NCI-H1105 (cell line): ENCODE measurements around the gene PSMD12.

Source experiments
- DNase-seq: peaks from one replicate; lab custom pipeline; 2025; lab: John Stamatoyannopoulos, UW

Gene PSMD12

DNA sequence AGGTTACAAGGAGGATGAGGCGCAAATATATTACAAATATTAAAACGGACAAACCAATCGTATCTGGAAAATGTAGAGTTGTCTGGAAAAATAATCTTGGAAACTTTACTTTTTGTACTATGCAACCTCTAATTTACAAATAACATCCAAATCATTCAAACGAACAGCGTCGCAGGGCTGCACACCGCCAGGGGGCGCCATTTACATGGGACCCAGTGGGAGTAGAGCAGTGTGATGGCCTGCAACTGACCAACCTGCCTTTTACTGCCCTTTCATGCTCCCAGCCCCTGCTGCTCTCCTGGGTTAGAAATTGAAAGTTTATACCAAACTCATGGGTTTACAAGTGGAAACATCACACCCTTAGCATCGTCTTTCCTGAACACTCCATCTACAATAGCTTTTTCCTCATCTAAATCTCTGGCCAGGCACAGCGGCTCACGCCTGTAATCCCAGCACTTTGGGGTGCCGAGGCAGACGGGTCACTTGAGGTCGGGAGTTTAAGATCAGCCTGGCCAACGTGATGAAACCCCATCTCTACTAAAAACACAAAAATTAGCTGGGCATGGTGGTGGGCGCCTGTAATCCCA, 20.7 kb upstream of the PSMD12 start:
- DNase-seq = peak; percentile 16

DNA sequence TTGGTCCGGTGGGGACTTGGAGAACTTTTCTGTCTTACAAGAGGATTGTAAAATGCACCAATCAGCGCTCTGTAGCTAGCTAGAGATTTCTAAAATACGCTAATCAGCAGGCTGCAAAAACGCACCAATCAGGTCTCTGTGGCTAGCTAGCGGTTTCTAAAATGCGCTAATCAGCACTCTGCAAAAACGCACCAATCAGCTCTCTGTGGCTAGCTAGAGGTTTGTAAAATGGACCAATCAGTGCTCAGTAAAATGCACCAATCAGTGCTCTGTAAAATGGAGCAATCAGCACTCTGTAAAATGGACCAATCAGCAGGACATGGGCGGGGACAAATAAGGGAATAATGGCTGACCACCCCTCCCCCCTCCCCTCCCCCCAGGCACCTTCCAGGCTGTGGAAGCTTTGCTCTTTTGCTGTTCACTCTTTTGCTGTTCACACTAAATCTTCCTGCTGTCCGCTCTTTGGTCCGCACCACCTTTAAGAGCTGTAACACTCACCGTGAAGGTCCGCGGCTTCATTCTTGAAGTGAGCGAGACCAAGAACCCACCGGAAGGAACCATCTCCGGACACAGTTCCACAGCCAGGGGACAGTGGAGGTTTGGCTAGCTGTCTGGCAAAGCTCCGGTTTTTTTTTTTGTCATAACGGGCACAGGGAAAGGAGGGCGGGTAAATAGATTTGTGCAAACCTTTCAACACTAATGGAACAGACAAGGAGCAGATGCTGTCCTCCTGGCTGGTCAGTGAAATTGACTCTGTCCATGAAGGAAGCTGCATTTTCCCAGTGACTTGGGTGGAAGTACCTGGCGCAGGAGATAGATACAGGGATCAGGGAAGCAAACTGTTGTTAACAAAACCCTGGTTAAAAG, 19.0 kb upstream of the PSMD12 start:
- DNase-seq = no peak

DNA sequence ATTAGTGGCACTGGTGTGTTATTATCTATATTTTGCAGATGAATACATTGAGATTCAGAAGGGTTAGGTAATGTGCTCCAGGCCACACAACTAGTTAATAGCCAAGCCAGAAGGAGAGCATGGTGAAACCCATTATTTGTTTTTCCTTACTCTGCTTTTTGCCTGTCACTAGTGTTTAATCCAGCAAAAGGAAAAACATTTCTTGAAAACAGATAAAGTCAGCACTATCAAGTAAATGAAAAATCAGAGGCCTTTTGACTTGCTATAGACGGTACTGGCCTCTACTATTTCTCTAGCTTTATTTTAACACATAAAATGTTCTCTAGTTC, 15.5 kb upstream of the PSMD12 start:
- no peak for DNase-seq

DNA sequence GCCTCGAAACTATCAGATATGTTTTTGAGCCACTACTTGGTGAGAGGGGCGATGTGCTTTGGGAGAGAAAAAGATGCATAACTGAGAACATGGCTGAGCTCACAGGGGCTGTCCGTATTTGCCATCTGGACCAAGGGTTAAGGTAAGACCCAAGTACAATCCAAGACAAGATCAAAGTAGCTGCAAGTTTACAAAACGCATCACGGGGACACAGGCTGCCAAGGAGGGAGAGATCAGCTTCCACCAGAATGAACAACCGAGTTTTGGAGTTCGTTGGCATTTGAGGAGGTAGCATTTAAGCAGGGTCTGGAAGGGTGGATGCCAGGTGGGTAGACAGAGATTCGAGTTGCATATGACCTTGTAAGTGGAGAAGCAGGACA, 12.9 kb upstream of the PSMD12 start:
- DNase-seq = no peak

DNA sequence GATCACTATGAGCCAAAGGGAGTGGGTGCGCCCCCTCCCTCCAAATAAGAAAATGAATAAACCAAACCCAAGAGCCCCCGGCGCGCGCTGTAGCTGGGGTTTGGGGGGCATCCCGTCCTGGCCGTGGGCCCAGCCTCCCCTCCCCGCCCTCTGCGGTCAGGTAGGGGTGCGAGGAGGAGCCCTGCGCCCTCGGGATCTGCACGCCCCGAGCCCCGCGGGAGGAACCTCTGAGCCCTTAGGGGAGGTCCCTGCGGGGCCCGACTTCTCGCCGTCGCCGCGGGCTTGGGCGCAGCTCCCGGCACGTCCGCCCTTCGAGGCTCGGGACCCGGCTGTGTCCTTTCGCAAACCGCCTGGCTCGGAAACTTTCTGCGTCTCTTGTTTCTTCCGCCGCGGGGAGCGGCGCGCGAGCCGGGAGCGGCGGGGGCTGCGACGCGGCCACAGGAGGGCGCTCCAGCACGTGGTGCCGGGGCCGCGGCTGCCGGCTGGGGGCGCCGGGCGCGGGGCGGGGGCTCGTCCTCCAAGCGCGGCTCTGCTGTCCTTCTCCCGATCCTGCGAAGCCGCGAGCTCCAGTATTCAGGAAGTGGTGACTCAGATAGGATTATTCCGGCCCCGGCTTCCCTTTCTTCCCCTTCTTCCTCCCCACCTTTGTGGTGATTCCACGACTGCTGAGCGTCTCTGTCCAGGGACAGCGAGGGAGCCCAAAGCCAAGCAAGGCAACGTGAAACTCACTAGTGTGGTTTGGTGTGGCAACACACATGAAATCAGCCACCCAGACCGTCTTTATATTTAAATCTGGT, 12.3 kb upstream of the PSMD12 start:
- peak; percentile 55 for DNase-seq

DNA sequence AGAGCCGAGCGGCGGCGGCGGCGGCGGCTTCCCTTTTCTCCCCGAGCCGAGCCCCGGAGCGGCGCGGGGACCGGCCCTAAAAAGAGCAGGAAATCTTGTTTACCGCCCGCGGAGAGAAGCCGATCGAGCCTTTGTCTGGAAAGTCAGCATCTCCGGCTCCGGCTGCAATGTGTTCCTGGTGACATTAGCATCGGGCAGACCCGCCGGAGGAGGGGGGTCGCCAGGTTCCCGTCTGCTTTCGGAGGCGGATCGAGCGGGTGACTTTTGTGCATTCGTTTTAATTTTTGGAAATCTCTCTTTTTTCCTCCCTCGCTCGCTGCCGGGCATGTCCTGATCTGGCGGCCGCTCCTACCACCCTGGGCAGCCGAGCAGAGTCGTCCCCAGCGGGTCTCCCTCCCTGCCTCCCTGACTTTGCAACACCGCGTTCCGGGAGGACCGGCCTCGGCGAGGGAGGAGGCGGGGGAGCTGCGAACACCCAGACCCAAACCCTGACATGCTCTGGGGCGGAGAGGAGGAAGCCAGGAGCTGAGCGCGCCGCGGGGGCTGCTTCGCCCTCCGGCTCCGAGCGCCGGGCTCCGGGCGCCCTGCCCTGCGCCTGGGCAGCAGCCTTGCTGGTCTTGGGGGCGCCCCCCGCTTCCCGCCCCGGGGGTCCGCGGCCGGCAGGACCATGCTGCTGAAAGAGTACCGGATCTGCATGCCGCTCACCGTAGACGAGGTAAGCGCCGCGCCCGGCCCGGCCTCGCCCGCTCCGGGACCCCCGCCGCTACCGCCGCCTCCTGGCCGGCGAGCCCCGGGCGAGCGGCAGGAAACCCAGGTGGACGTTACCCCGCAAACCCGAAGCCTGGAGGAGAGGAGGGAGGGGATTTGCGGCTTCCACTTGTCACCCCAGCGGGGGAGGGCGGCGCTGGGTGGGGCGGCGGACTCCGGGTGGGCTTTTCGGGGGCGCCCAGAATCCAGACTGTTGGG, 11.4 kb upstream of the PSMD12 start:
- no peak for DNase-seq

DNA sequence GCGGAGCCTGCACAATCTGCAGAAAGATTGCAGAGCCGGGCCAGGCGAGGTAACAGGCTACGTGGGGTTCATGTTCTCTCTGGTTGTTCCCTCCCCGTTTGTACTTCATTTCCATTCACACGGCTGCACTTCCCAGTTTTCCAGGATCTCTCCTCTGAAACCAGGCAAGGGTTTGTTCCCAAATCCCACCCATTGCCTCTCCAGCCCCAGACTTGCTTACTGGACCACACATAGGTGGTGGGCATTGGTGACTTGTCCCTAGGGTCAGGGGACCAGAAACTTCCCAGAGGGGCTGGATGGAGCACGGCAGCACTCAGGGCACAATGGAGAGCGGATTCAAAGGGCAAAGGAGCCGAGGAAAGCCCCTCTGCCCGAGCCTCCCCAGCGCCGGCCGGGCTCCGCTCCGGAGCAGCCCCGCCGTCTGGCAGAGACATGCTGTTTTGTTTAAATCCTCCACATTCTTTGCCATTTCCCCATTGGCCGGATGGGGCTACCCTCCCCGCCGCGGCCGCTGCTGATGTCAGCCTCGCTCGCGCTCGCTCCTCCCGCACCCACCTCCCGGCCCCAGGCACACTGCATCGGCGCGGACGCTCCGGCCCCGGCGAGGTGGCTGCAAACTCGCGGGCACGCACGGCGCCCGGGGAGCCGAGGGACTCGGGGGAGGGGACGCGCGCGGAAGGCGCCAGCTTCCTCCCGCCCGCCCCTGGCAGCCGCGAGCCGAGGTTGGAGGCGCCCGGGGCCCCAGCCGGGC, 10.5 kb upstream of the PSMD12 start, which contains the start of gene PITPNC1:
Gene PITPNC1, plus strand, starts transcription at position 545 of the 751 bp plus-strand sequence.
- peak; percentile 55 for DNase-seq

DNA sequence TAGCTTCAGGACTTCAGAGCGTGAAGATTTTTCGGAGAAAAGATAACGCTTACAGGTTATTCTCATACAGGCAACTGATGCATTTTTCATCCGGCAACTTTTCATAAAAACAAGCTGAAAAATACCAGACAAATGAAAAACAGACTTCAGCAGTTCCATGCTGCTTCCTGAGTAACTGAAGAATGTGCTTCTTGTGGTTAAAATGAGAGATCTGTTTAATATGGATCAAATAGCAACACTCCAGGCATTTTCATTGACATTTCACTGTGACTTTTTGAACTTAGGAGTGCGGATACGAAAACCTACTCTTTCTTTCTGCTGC, 10.0 kb upstream of the PSMD12 start:
- no peak for DNase-seq

DNA sequence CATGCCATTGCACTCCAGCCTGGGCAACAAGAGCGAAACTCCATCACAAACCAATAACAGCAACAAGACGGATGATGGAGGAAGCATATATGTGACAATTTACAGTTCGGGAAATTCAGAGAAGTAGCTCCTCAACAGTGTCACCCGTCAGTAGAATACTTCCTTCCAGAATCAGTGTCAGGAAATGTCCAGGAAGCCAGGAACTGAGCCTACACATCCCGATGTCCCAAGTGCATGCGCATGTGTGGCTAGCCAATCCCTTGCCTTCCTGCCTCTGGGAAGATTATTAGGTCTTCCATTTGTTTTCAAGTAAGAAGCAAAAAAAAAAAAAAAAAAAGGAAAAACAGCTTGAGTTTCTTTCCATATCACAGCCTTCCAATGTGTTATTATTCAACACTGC, 9.3 kb upstream of the PSMD12 start:
- DNase-seq = no peak

DNA sequence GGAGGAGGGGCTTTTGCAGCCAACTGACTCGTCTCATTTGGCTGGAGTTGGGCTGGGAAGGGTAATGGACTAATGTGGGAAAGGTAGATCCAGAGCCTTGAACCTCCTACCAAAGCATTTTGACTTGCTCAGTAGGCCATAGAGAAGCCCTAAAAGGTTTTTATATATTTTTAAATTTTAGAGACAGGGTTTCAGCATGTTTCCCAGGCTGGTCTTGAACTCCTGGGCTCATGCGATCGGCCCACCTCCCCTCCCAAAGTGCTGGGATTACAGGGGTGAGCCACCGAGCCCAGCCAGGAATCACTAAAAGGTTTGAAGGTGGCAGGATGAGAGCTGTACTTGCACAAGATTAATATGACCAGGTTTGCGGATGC, 8.7 kb upstream of the PSMD12 start:
- no peak for DNase-seq

DNA sequence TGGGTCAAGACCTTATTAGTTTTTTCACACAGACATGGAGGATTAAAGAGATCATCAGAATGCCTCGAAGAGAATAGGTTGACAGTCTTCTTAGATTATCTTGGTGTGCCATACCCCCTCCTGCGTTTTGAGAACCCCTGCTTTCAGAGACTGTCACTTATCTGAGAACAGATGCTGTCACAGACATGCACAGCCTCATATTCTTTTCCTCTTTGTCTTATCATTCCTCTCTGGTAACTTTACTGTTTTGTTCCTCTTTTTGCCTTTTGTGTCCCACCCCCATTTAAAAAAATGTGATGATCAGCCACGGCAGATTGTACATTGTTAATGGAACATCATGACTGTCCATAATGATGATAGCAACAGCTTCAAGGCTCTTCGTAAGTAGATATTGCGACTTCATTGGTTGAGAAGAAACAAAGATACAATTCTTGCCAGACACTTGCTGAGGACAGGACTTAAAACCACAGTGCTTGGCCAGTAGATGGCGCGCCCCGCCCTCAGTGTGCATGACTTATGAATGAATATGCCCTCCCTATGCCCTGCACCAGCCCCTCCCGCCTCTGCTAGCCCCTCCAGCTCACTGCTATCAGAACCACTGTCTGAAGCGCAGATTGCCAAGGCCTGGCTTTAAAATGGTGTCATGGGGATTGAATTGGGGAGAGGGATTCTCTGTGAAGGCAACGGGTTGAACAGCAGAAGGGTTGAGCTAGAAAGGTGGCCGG, 8.1 kb upstream of the PSMD12 start:
- no peak for DNase-seq

DNA sequence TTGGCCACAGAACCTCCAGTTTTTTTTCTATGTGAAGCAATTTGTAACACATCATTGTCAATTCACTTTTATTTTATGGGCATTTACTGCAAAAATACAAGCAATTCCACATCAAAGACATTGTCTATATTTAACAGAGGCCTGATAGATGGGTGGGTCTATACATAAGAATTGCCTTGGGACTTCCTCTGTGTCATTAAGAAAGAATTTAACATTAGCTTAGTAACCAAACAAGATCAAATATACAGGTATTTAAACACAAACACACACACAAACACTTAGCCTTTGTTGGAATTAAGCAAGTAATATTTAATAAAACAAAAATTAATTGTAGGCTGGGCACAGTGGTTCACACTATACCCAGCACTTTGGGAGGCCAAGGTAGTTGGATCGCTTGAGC, 6.4 kb upstream of the PSMD12 start:
- DNase-seq = no peak

DNA sequence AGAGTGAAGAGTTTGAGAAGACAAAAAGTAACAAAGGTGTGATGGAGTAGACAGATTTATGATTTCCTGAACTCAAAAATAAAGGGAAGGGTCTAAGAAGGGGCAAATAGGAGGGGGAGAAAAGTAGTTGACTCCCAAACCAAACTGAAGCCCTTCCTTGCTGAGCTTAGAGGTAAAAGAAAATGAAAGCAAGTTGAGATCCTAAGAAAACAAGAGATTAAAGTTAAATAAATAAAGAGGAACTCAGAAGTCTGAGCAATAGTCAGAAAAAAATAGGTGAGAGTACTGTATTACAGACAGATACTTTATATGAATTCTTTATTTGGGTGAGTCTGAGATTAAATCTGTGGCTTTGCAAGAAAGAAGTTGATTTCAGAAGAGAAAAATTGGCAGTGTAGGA, 3.3 kb upstream of the PSMD12 start:
- DNase-seq = no peak

DNA sequence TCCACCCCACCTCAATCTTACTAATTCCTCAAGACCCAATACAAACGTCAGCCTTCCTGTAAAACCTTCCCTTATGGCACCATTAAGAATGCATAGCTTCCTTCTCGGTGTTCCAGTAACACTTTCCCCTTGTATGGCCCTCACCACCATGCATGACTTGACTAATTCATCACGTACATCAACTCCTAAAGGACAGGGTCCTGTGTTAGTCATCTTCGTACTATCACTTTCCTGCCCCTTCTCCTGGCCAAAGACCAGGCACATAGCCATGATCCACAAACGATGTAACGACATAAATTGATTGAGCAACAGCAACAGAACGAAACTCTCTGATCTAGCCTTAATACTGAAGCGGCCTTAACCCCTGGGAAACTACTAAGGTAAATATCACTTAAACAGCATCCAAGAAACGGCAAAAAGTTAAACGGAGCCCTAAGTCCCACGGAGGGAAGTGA, 612 bp downstream of the PSMD12 start:
- no peak for DNase-seq

DNA sequence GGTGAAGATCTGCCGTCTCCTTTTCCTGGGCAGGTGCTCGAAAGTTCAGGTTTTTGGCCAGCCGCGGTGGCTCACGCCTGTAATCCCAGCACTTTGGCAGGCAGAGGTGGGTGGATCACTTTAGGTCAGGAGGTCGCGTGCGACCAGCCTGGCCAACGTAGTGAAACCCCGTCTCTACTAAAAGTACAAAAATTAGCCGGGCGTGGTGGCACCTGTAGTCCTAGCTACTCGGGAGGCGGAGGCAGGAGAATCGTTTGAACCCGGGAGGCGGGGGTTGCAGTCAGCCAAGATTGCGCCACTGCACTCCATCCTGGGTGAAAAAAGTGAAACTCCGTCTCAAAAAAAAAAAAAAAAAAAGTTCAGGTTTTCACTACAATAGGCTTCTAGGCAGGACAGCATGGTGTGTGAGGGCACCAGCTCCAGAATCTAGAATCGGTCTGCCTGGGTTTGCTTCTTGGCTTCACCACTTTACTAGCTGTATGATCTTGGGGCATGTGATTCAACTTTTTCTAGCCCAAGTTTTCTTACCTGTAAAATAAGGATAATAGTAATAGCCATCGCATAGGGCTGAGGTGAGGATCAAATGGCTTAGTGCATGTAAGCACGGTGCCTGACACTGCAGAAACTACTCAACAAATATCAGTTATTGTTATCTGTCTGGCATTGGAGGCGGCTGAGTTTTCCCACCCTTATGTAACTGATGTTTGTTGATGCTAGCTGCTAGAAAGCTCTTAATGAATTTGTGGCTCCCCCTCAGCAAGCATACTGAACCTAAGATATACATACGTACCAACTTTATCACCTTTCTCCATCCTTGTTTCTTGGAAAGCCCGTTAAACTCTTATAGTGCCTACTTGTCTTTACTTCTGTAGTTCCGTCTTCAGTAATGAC, 1.3 kb downstream of the PSMD12 start:
- DNase-seq = no peak

DNA sequence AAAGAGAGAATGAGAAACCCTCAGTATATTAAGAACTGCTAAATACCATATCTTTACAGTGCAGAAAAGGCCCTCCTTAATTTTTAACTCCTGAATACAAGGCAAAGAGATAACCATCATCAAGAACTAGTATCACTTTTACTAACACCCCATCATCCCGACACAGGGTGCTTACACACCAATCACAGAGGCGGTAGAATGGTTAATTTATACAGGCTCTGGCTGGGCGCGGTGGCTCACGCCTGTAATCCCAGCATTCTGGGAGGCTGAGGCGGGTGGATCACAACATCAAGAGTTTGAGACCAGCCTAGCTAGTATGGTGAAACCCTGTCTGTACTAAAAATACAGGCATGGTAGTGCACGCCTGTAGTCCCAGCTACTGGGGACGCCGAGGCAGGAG, 4.2 kb downstream of the PSMD12 start:
- DNase-seq = no peak

DNA sequence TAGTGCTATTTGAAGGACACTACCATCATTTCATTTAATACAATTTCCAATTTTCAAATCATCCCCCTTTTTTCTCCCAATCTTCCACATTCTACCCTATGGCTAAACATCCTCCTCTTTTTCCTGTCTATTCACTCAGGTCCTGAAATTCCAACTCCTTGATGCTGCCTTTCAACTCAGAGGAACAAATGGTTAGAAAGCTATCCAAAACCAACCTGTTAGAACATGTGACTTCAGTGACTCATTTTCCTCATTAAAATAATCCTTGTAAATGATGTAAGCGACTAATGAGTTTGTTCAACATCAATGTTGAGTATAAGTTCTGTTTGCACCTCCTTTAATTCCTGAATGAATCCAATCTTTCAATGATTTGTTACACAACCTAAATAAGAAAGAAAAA, 5.5 kb downstream of the PSMD12 start:
- DNase-seq = no peak

DNA sequence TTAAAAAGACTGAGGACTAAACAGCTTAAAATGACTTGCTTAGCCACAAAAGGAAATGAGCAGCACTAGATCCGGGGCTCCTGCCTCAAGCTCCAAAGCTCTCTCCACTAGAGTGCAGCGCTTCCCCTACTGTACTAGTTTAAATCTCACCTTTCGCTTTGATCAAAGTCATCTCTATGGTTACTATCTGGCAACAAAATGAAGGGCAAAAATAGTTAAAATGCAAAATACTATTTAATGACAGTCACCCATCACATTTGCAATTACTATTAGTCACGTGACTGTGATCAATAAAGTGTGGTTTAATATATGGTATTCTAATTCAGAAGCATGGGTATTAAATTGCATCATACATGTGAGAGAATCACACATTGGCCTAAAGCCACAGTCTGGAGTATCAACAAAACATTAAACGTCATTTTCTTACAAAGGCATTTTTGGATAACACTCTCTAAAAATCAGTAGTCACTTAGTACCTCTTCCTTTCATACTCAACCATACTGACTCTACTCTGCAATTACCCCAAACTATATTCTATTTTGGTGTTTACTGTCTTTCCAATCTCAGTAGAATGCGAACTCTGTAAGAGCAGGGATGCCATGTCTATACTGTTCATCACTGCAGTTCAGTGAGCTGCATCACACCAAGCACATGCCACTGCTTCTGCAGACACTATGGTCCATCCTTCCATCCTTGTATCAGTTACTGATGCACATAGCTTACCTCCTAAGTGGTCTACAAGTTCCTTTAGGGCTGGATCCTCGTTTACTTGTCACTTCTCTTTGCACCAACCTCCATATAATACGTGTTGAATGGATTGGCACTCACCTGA, 6.2 kb downstream of the PSMD12 start:
- DNase-seq = no peak

DNA sequence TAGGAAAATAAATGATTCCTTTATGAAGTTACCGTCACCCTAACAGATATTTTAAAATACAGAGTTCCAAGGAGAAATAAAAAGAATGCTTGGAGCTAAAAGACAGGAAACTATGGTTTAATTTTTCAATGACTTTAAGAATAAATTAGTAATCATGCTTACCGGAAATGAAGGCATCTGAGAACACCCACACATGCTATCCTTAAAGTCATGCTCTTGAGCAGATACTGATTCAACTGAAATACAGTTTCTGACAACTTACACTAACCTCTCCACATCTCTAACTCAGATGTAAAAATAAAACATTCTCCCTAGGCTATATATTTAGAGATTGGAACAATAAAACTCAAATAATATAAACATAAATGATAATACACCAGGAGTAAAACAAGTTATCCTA, 7.8 kb downstream of the PSMD12 start:
- DNase-seq = no peak
